Activated CD8-positive, alpha-beta memory T cell treated with anti-CD3 and anti-CD28 coated beads, Interleukin-2, amount 10 ng/mL, durations not matched to agents 7 days and 5 days (primary cell): ENCODE data around the gene TRAK1. TPM values are rescaled to one million over a fixed set of nuclear protein-coding genes. Genes with fewer than 3 reads are reported as not detected.
A peak's percentile ranks its signal among the peaks of the same experiment; 100 is the strongest.

ENCODE experiments used
- ATAC-seq: fragments of 150-1000 bp; cut with Tn5 transposase; one replicate; pipeline ENCODE4 v1.10.0; 2021; ENCODE audit warnings: moderate library complexity
- CTCF ChIA-PET: fragments of 350-600 bp; sonication (Branson Sonifier 250); formaldehyde crosslinking; loops from one replicate; lab custom pipeline; 2021; ENCODE audit warnings: antibody characterized with exemption; lab: Charles Lee
- DNase-seq: peaks from one replicate; pipeline ENCODE4 v3.0.0-alpha.2; 2020
- H3K27ac Mint-ChIP-seq: one replicate; pipeline ENCODE4 v1.8.0; 2021; ENCODE audit warnings: mild to moderate bottlenecking, mixed read lengths
- H3K27me3 Mint-ChIP-seq: one replicate; pipeline ENCODE4 v1.8.0; 2021; ENCODE audit warnings: mixed read lengths
- H3K36me3 Mint-ChIP-seq: one replicate; pipeline ENCODE4 v1.8.0; 2021; ENCODE audit warnings: mild to moderate bottlenecking, mixed read lengths
- H3K4me1 Mint-ChIP-seq: one replicate; pipeline ENCODE4 v1.8.0; 2021; ENCODE audit warnings: mixed read lengths
- H3K4me3 Mint-ChIP-seq: one replicate; pipeline ENCODE4 v1.8.0; 2021; ENCODE audit warnings: mild to moderate bottlenecking, moderate library complexity, mixed read lengths
- H3K9me3 Mint-ChIP-seq: one replicate; pipeline ENCODE4 v1.8.0; 2022; ENCODE audit warnings: low read depth, mixed read lengths
- total RNA-seq, 2 experiments: library from RNA; stranded (reverse); gene quantifications; one replicate each; pipeline ENCODE4 v1.2.3, GENCODE V29; 2021

TRAK1 gene
- total RNA-seq, 2 experiments from 2014 or later: 27.3 to 31.1 TPM

- DNase-seq (no peak), ATAC-seq (no peak)
- H3K4me1 Mint-ChIP-seq: no peaks in the 10 kb centered on the region
- no peaks in the 10 kb centered on the region for H3K36me3 Mint-ChIP-seq
- no peak overlapping the region for H3K27ac Mint-ChIP-seq
- no peaks in the 10 kb centered on the region for H3K27me3 Mint-ChIP-seq
- CTCF ChIA-PET: interaction anchor here (1.1 to 3.2 kb wide), 3 partner anchors 10 to 81 kb away, joined by 3 to 14 read pairs (median 6); no protein-coding TSS in a partner anchor
- H3K9me3 Mint-ChIP-seq: no peaks in the 10 kb centered on the region
- H3K4me3 Mint-ChIP-seq: no peak overlapping the region
Measured at GRCh38 chr3:42110631-42111030, 19.5 kb downstream of the TRAK1 start.

- Mint-ChIP-seq H3K9me3 (no peaks in the 10 kb centered on the region), H3K36me3 (no peaks in the 10 kb centered on the region), H3K4me3 (no peak overlapping the region), H3K4me1 (peaks cover 7% of the 10 kb centered on the region), H3K27ac (no peak overlapping the region), H3K27me3 (no peaks in the 10 kb centered on the region)
- DNase-seq (no peak), ATAC-seq (no peak)
- CTCF ChIA-PET: no interaction called here
Measured at GRCh38 chr3:42114130-42114725, 23.1 kb downstream of the TRAK1 start.

- ATAC-seq (no peak), DNase-seq (no peak)
- peaks cover 11% of the 10 kb centered on the region for H3K4me1 Mint-ChIP-seq
- H3K27me3 Mint-ChIP-seq: no peaks in the 10 kb centered on the region
- no peak overlapping the region for H3K27ac Mint-ChIP-seq
- CTCF ChIA-PET: no interaction called here
- no peaks in the 10 kb centered on the region for H3K9me3 Mint-ChIP-seq
- H3K36me3 Mint-ChIP-seq: no peaks in the 10 kb centered on the region
- no peak overlapping the region for H3K4me3 Mint-ChIP-seq
Measured at GRCh38 chr3:42115215-42115614, 24.1 kb downstream of the TRAK1 start.

- Mint-ChIP-seq H3K4me3 (no peak overlapping the region), H3K4me1 (peaks cover 14% of the 10 kb centered on the region), H3K9me3 (no peaks in the 10 kb centered on the region), H3K27me3 (no peaks in the 10 kb centered on the region), H3K27ac (no peak overlapping the region), H3K36me3 (no peaks in the 10 kb centered on the region)
- DNase-seq (no peak), ATAC-seq (no peak)
- CTCF ChIA-PET: interaction anchor here (5.7 kb wide), 1 partner anchor 75 kb away, joined by 82 read pairs; no protein-coding TSS in a partner anchor
Measured at GRCh38 chr3:42115946-42116345, 24.8 kb downstream of the TRAK1 start.

- ATAC-seq: no peak
- H3K4me3 Mint-ChIP-seq: no peak overlapping the region
- no peak for DNase-seq
- no peaks in the 10 kb centered on the region for H3K9me3 Mint-ChIP-seq
- no peak overlapping the region for H3K27ac Mint-ChIP-seq
- CTCF ChIA-PET: interaction anchor here (5.7 kb wide), 1 partner anchor 75 kb away, joined by 82 read pairs; no protein-coding TSS in a partner anchor
- H3K4me1 Mint-ChIP-seq: peaks cover 14% of the 10 kb centered on the region
- no peaks in the 10 kb centered on the region for H3K36me3 Mint-ChIP-seq
- no peaks in the 10 kb centered on the region for H3K27me3 Mint-ChIP-seq
Measured at GRCh38 chr3:42116466-42116865, 25.3 kb downstream of the TRAK1 start.

GRCh38 chr3:42117175-42118008, 26.2 kb downstream of the TRAK1 start:
- no peak overlapping the region for H3K27ac Mint-ChIP-seq
- CTCF ChIA-PET: interaction anchor here (1.2 to 5.7 kb wide), 2 partner anchors 74 to 78 kb away, joined by 3 to 82 read pairs; no protein-coding TSS in a partner anchor
- H3K4me1 Mint-ChIP-seq: peaks cover 16% of the 10 kb centered on the region
- no peak overlapping the region for H3K4me3 Mint-ChIP-seq
- H3K27me3 Mint-ChIP-seq: no peaks in the 10 kb centered on the region
- no peaks in the 10 kb centered on the region for H3K9me3 Mint-ChIP-seq
- DNase-seq: no peak
- H3K36me3 Mint-ChIP-seq: no peaks in the 10 kb centered on the region
- no peak for ATAC-seq

GRCh38 chr3:42118762-42119361, 27.7 kb downstream of the TRAK1 start:
- DNase-seq: peak; percentile 53
- H3K9me3 Mint-ChIP-seq: no peaks in the 10 kb centered on the region
- H3K4me3 Mint-ChIP-seq: no peak overlapping the region
- ATAC-seq: peak; percentile 83
- H3K27me3 Mint-ChIP-seq: no peaks in the 10 kb centered on the region
- peaks cover 28% of the 10 kb centered on the region for H3K4me1 Mint-ChIP-seq
- H3K36me3 Mint-ChIP-seq: no peaks in the 10 kb centered on the region
- CTCF ChIA-PET: interaction anchor here (1.2 to 5.7 kb wide), 4 partner anchors 10 to 325 kb away, joined by 4 to 82 read pairs (median 8); no protein-coding TSS in a partner anchor
- H3K27ac Mint-ChIP-seq: peak overlapping the region; percentile 43

- no peaks in the 10 kb centered on the region for H3K27me3 Mint-ChIP-seq
- peaks cover 5% of the 10 kb centered on the region for H3K36me3 Mint-ChIP-seq
Measured at GRCh38 chr3:42119561-42120355, 28.6 kb downstream of the TRAK1 start.

GRCh38 chr3:42120866-42121265, 29.7 kb downstream of the TRAK1 start:
- Mint-ChIP-seq H3K4me3 (no peak overlapping the region), H3K27me3 (no peaks in the 10 kb centered on the region), H3K36me3 (peaks cover 13% of the 10 kb centered on the region), H3K4me1 (peaks cover 28% of the 10 kb centered on the region), H3K27ac (no peak overlapping the region), H3K9me3 (no peaks in the 10 kb centered on the region)
- ATAC-seq (no peak), DNase-seq (no peak)
- CTCF ChIA-PET: interaction anchor here (1.3 to 5.7 kb wide), 2 partner anchors 9 to 70 kb away, joined by 3 to 82 read pairs; no protein-coding TSS in a partner anchor

More at GRCh38 chr3:42119561-42120355, 28.6 kb downstream of the TRAK1 start:
- CTCF ChIA-PET: interaction anchor here (0.8 to 5.7 kb wide), 9 partner anchors 8 to 324 kb away, joined by 3 to 82 read pairs (median 3); no protein-coding TSS in a partner anchor
- Mint-ChIP-seq H3K27ac (no peak overlapping the region), H3K4me1 (peaks cover 28% of the 10 kb centered on the region), H3K4me3 (no peak overlapping the region), H3K9me3 (no peaks in the 10 kb centered on the region)
- ATAC-seq (no peak), DNase-seq (no peak)

- H3K9me3 Mint-ChIP-seq: no peaks in the 10 kb centered on the region
- no peak overlapping the region for H3K27ac Mint-ChIP-seq
- H3K4me3 Mint-ChIP-seq: no peak overlapping the region
- H3K27me3 Mint-ChIP-seq: no peaks in the 10 kb centered on the region
- CTCF ChIA-PET: interaction anchor here (0.7 to 1.8 kb wide), 2 partner anchors 38 to 69 kb away, joined by 3 to 4 read pairs; no protein-coding TSS in a partner anchor
- peaks cover 28% of the 10 kb centered on the region for H3K4me1 Mint-ChIP-seq
- peaks cover 16% of the 10 kb centered on the region for H3K36me3 Mint-ChIP-seq
- ATAC-seq: no peak
- DNase-seq: no peak
Measured at GRCh38 chr3:42122261-42123011, 31.3 kb downstream of the TRAK1 start.

GRCh38 chr3:42123012-42123581, 31.9 kb downstream of the TRAK1 start:
- ATAC-seq (no peak), DNase-seq (no peak)
- H3K27ac Mint-ChIP-seq: no peak overlapping the region
- CTCF ChIA-PET: interaction anchor here (1.8 kb wide), 1 partner anchor 68 kb away, joined by 4 read pairs; no protein-coding TSS in a partner anchor
- H3K36me3 Mint-ChIP-seq: peaks cover 16% of the 10 kb centered on the region
- no peak overlapping the region for H3K4me3 Mint-ChIP-seq
- H3K4me1 Mint-ChIP-seq: peaks cover 28% of the 10 kb centered on the region
- H3K9me3 Mint-ChIP-seq: no peaks in the 10 kb centered on the region
- no peaks in the 10 kb centered on the region for H3K27me3 Mint-ChIP-seq
